IMR-90 (cell line): ENCODE data around the gene CHD9. TPM values are rescaled to one million over a fixed set of nuclear protein-coding genes. Genes with fewer than 3 reads are reported as not detected.

Experiments used
- ATAC-seq: fragments of 200-7000 bp; cut with Tn5 transposase; 2 replicates; pipeline ENCODE4 v1.9.1; 2020; ENCODE audit warnings: low read depth, mild to moderate bottlenecking, moderate library complexity
- BruUV-seq: library from RNA; stranded (reverse); fragments of 400-500 nt; replicated peaks from 2 replicates; lab custom pipeline; 2021; lab: Mats Ljungman, UMichigan
- CTCF ChIA-PET: fragments of 300-600 bp; formaldehyde crosslinking; extraction: SDS; loops from one replicate; lab custom pipeline; 2021; ENCODE audit warnings: antibody characterized with exemption; lab: Yijun Ruan, JAX
- POLR2A ChIA-PET: fragments of 300-600 bp; sonication (Branson Sonifier 250); formaldehyde crosslinking; loops from one replicate; lab custom pipeline; 2022; ENCODE audit warnings: antibody characterized with exemption; ENCODE audit not compliant: unreplicated experiment; lab: Charles Lee
- DNase-seq: peaks from one replicate; pipeline ENCODE4 v3.0.0; 2013
- H2AFZ ChIP-seq: replicated peaks from 2 replicates; pipeline ENCODE3; 2013; ENCODE audit warnings: low read length, mild to moderate bottlenecking; ENCODE audit not compliant: poor library complexity
- H2AK5ac ChIP-seq: 2 replicates; pipeline ENCODE4 v1.6.1; 2013; ENCODE audit warnings: low read depth, low read length, inconsistent platforms
- H2AK9ac ChIP-seq: replicated peaks from 2 replicates; pipeline ENCODE3; 2013; ENCODE audit warnings: mild to moderate bottlenecking, low read depth, low read length, moderate library complexity; ENCODE audit not compliant: poor library complexity
- H2BK120ac ChIP-seq: 2 replicates; pipeline ENCODE4 v1.6.1; 2013; ENCODE audit warnings: low read depth, low read length, inconsistent platforms
- H2BK15ac ChIP-seq: 3 replicates; pipeline ENCODE4 v1.6.1; 2013; ENCODE audit warnings: low read depth, low read length, inconsistent platforms
- H2BK20ac ChIP-seq: 2 replicates; pipeline ENCODE4 v1.6.1; 2013; ENCODE audit warnings: low read depth, mild to moderate bottlenecking, inconsistent platforms, low read length, moderate library complexity
- H2BK5ac ChIP-seq: 2 replicates; pipeline ENCODE4 v1.6.1; 2013; ENCODE audit warnings: mild to moderate bottlenecking, low read depth, low read length, inconsistent platforms; ENCODE audit not compliant: poor library complexity, severe bottlenecking
- H3K14ac ChIP-seq: replicated peaks from 2 replicates; pipeline ENCODE4 v1.6.1; 2013; ENCODE audit warnings: low read depth, low read length, inconsistent platforms
- H3K18ac ChIP-seq: 2 replicates; pipeline ENCODE4 v1.6.1; 2013; ENCODE audit warnings: low read depth, low read length, control low read depth
- H3K23ac ChIP-seq: 2 replicates; pipeline ENCODE4 v1.6.1; 2013; ENCODE audit warnings: low read depth, low read length, inconsistent platforms
- H3K27ac ChIP-seq: 2 replicates; pipeline ENCODE4 v1.5.1; 2013; ENCODE audit warnings: mild to moderate bottlenecking, control low read depth, low read length; ENCODE audit not compliant: insufficient read depth
- H3K27me3 ChIP-seq: 2 replicates; pipeline ENCODE4 v1.6.1; 2013; ENCODE audit warnings: low read length; ENCODE audit not compliant: control insufficient read depth, insufficient read depth
- H3K36me3 ChIP-seq: 2 replicates; pipeline ENCODE4 v1.6.1; 2013; ENCODE audit warnings: low read length, mixed read lengths; ENCODE audit not compliant: control insufficient read depth, insufficient read depth
- H3K4ac ChIP-seq: 2 replicates; pipeline ENCODE4 v1.6.1; 2013; ENCODE audit warnings: low read depth, low read length, inconsistent platforms
- H3K4me1 ChIP-seq: 2 replicates; pipeline ENCODE4 v1.6.1; 2013; ENCODE audit warnings: low read length, mixed read lengths; ENCODE audit not compliant: control insufficient read depth, insufficient read depth
- H3K4me2 ChIP-seq: 2 replicates; pipeline ENCODE4 v1.6.1; 2013; ENCODE audit warnings: low read depth, mild to moderate bottlenecking, control low read depth, low read length, moderate library complexity
- H3K4me3 ChIP-seq: 2 replicates; pipeline ENCODE4 v1.5.1; 2013; ENCODE audit warnings: low read depth, mild to moderate bottlenecking, control low read depth, low read length, moderate library complexity; ENCODE audit not compliant: insufficient read depth
- H3K56ac ChIP-seq: 2 replicates; pipeline ENCODE4 v1.6.1; 2013; ENCODE audit warnings: low read length, inconsistent platforms; ENCODE audit not compliant: insufficient read depth; ENCODE audit errors: extremely low read depth
- H3K79me1 ChIP-seq, 2 experiments: 2 replicates each; pipeline ENCODE4 v1.6.1; 2013; ENCODE audit warnings: low read length in 2 of 2, inconsistent platforms in 1 of 2, low read depth in 1 of 2
- H3K9ac ChIP-seq: 2 replicates; pipeline ENCODE4 v1.6.1; 2013; ENCODE audit warnings: low read depth, low read length, control low read depth
- H3K9me1 ChIP-seq: 2 replicates; pipeline ENCODE4 v1.6.1; 2013; ENCODE audit warnings: low read length, inconsistent platforms; ENCODE audit not compliant: insufficient read depth
- H3K9me3 ChIP-seq: 2 replicates; pipeline ENCODE4 v1.6.1; 2013; ENCODE audit warnings: low read length; ENCODE audit not compliant: control insufficient read depth, insufficient read depth
- H4K20me1 ChIP-seq: 2 replicates; pipeline ENCODE4 v1.6.1; 2013; ENCODE audit warnings: low read length, inconsistent platforms; ENCODE audit not compliant: insufficient read depth
- H4K5ac ChIP-seq: 2 replicates; pipeline ENCODE4 v1.6.1; 2013; ENCODE audit warnings: mild to moderate bottlenecking, low read depth, low read length, control low read depth
- H4K8ac ChIP-seq, 2 experiments: 2 replicates each; pipeline ENCODE4 v1.6.1; 2013; ENCODE audit warnings: low read depth in 2 of 2, low read length in 2 of 2, control low read depth in 1 of 2, inconsistent platforms in 1 of 2
- H4K91ac ChIP-seq: 2 replicates; pipeline ENCODE4 v1.6.1; 2013; ENCODE audit warnings: low read depth, low read length, inconsistent platforms; ENCODE audit not compliant: insufficient read depth
- CEBPB ChIP-seq: IDR thresholded peaks from 2 replicates; pipeline ENCODE4 v1.6.1; 2012; ENCODE audit warnings: low read depth, low read length, improper control_type of control experiment
- SMC3 ChIP-seq: fragments of 150-350 bp; IDR thresholded peaks from 2 replicates; pipeline ENCODE4 v1.6.1; 2016; ENCODE audit warnings: low read depth, mild to moderate bottlenecking, antibody characterized with exemption, low read length, moderate library complexity
- WGBS, 2 experiments: methylation state at CpG; one replicate each; pipeline versions ENCODE4 v1.1.5 to v1.1.7; 2013; ENCODE audit warnings: missing lambda C conversion rate in 2 of 2; ENCODE audit not compliant: insufficient read length in 1 of 2; ENCODE audit errors: extremely low coverage in 2 of 2; 5-methylcytosine and 5-hydroxymethylcytosine counted together
- dilution Hi-C: fragments of 300-500 bp; cut with HindIII; formaldehyde crosslinking; loops from one replicate; pipeline ENCODE4 v1.14.3; 2018; ENCODE audit warnings: low sequenced_read_pairs; ENCODE audit not compliant: unreplicated experiment
- in situ Hi-C: fragments of 300-500 bp; cut with MboI; formaldehyde crosslinking; loops from 3 replicates; pipeline ENCODE4 v1.14.3; 2019; ENCODE audit warnings: low sequenced_read_pairs, inconsistent platforms, mixed read lengths
- intact Hi-C: fragments of 100-400 bp; cut with micrococcal nuclease; formaldehyde crosslinking; loops from 2 replicates; pipeline ENCODE4 v1.10.0; 2022
- polyA plus RNA-seq, 3 experiments: library from polyadenylated mRNA; depleted of rRNA; stranded (reverse); fragments of >200 nt; gene quantifications; 2 replicates each; pipeline ENCODE4 v1.2.3, GENCODE V29; 2012; ENCODE audit warnings: low replicate concordance in 1 of 3
- total RNA-seq: library from RNA; depleted of rRNA; stranded (reverse); fragments of >200 nt; gene quantifications from 2 replicates; pipeline ENCODE4 v1.2.3, GENCODE V29; 2012

The CHD9 gene
- total and polyA plus RNA-seq, 2 of the 4 experiments (the other 2 are of a cell fraction), result 9.1 to 48.8 TPM

DNA sequence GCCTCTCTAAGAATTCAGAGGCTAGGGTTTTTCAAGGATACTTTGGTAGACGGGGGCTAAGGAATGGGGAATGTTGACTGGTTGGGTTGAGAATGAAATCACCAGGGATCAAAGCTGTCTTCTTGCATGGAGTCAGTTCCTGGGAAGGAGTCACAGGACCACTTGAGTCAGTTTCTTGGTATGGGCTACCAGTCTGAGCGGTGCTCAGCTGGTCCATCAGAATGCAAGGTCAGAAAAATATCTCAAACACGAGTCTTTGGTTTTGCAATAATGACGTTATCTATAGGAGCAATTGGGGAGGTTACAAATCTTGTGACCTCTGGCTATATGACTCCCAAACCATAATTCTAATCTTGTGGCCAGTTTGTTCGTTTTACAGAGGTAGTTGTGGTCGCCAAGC lies 20.5 kb upstream of the CHD9 start:
- no peak for ATAC-seq
- 60% methylated on average over 1 of the region's 6 CpGs; no CpG with 5 or more reads in 1 of the 2 experiments for WGBS, 2 experiments
- Histone ChIP-seq H2AK9ac (no peak overlapping the region), H3K9me3 (peaks cover 3% of the 10 kb centered on the region; the same call in 1 of the 2 replicates), H2BK120ac (no peak overlapping the region), H3K9ac (no peak overlapping the region), H3K9me1 (no peaks in the 10 kb centered on the region), H4K20me1 (no peaks in the 10 kb centered on the region), H3K14ac (no peak overlapping the region), H3K27ac (no peak overlapping the region), H3K4ac (no peak overlapping the region), H2BK20ac (no peak overlapping the region), H4K5ac (no peak overlapping the region), H3K27me3 (no peaks in the 10 kb centered on the region), H3K56ac (no peak overlapping the region), H2BK15ac (no peak overlapping the region), H3K4me1 (peaks cover 2% of the 10 kb centered on the region; the same call in 1 of the 2 replicates), H3K18ac (no peak overlapping the region; the same call in 1 of the 2 replicates), H3K79me1 (no peaks in the 10 kb centered on the region), H3K36me3 (no peaks in the 10 kb centered on the region), H2AFZ (no peak overlapping the region), H4K91ac (no peak overlapping the region), H3K4me3 (no peak overlapping the region), H2BK5ac (no peak overlapping the region), H4K8ac (no peak overlapping the region), H3K23ac (no peak overlapping the region), H2AK5ac (no peak overlapping the region), H3K4me2 (no peak overlapping the region)
- intact Hi-C loops, result no loop called here
- peak; percentile 52 for DNase-seq
- TF ChIP-seq CEBPB (0 out of 2 replicates have a peak, but pooled peaks have one; percentile 30), SMC3 (no peak)
- POLR2A ChIA-PET, result no interaction called here
- no TSS peak for BruUV-seq
- dilution Hi-C loops, result no loop called here
- in situ Hi-C loops, result no loop called here
- CTCF ChIA-PET, result no interaction called here
